Neural progenitor cell (in vitro differentiated cells): ENCODE results near the gene TLDC2.

ENCODE experiments used
- CTCF ChIP-seq: fragments of 200-600 bp; sonication (generic); IDR thresholded peaks from 2 replicates; pipeline ENCODE4 v1.5.1; 2017; ENCODE audit warnings: antibody characterized with exemption, mild to moderate bottlenecking
- EZH2phosphoT487 ChIP-seq: fragments of 200-600 bp; sonication (generic); IDR thresholded peaks from 2 replicates; pipeline ENCODE4 v1.6.1; 2017; ENCODE audit warnings: antibody characterized with exemption

DNA sequence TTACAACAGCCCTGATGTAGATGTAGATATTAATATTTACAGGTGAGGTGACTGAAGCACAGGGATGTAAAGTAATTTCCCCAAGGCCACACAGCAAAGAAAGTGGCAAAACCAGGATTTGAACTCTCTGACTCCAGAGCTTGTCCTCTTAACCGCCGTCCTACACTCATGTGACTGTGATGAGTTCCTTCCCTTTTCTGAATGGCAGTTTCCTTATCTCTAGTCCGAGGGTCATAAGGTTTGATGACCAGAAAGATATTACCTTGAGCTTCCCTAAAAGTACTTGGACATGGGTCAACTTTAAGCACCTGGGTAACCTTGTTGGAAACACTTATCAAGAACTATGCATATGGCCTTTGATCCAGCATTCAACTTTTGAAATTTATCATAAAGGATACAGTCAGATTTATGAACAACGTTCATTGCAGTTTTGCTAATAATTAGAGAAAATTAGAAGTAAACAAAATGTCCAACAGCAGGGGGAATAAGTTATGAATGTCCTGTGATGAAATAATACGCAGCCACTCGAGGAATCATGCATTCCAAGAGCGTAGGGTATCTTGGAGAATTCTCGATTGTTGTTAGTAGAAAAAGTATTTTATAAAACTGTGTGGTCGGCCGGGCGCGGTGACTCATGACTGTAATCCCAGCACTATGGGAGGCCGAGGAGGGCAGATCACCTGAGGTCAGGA lies 2.3 kb upstream of the TLDC2 start:
- TF ChIP-seq CTCF, result no peak
- TF ChIP-seq EZH2phosphoT487, result no peak
